HFFc6 (cell line): ENCODE results near the gene TJP3. TPM values are rescaled to one million over a fixed set of nuclear protein-coding genes. Genes with fewer than 3 reads are reported as not detected.
A peak's percentile ranks its signal among the peaks of the same experiment; 100 is the strongest.
"Not testable (repeated sequence)": the region's sequence is repeated elsewhere in the genome, so short reads cannot be mapped to it uniquely, and the experiment has no call there.

Source experiments
- DNase-seq: peaks from one replicate; pipeline ENCODE4 v3.0.0-alpha.2; 2018
- H3K27ac Mint-ChIP-seq: 2 replicates; pipeline ENCODE4 v1.8.0; 2020; ENCODE audit warnings: mild to moderate bottlenecking, mixed read lengths
- H3K27me3 Mint-ChIP-seq: 2 replicates; pipeline ENCODE4 v1.8.0; 2021; ENCODE audit warnings: mild to moderate bottlenecking, moderate library complexity, mixed read lengths; ENCODE audit not compliant: insufficient read depth
- H3K36me3 Mint-ChIP-seq: 2 replicates; pipeline ENCODE4 v1.8.0; 2021; ENCODE audit warnings: low read depth, mixed read lengths
- H3K4me1 Mint-ChIP-seq: 2 replicates; pipeline ENCODE4 v1.8.0; 2020; ENCODE audit warnings: low read depth, mixed read lengths
- H3K4me3 Mint-ChIP-seq: 2 replicates; pipeline ENCODE4 v1.8.0; 2020; ENCODE audit warnings: mild to moderate bottlenecking, moderate library complexity, mixed read lengths
- H3K9me3 Mint-ChIP-seq: 2 replicates; pipeline ENCODE4 v1.8.0; 2020; ENCODE audit warnings: mild to moderate bottlenecking, mixed read lengths
- total RNA-seq, 6 experiments: library from RNA; stranded (reverse); fragmentation: NEBNext Ultra II Directional; extraction: Animal tissue kit (Norgen Biotek cat#: 25700); gene quantifications; 2 replicates in 1 of 6; 3 replicates in 5 of 6; pipeline ENCODE4 v1.2.3, GENCODE V29; 2021
- TF ChIP-seq, protein P1 (sequence below): fragments of 200-600 bp; sonication (generic); IDR thresholded peaks from 2 replicates; pipeline ENCODE4 v1.5.0; 2021; ENCODE audit warnings: antibody characterized with exemption, mild to moderate bottlenecking

TJP3 gene
- total RNA-seq, 6 experiments from 2014 or later: not detected

DNA sequence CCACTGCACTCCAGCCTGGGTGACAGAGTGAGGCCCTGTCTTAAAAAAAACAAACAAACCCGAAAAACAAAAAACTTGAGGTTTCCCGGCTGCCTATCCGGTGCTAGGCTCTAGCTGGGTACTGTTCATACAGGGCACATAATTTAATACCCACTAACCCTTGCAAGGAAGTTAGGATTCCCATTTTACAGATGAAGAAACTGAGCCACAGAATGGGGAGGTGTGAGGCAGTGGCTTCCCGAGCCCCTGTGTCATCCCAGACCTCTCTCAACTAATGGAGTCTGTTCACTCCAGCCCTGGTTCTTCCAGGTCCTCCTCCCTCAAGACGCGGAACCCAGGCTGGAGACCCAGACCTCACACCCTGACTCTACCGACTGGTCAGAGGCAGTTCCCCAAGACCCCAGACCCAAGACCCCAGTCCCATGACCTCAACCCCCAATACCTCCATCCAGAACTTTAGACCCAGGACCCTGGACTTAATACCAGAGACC lies 52.7 kb downstream of the TJP3 start:
- Mint-ChIP-seq H3K27ac (peak overlapping the region; percentile 100), H3K9me3 (no peaks in the 10 kb centered on the region), H3K36me3 (peaks cover 6% of the 10 kb centered on the region; the same call in 1 of the 2 replicates), H3K4me1 (peaks cover 16% of the 10 kb centered on the region), H3K27me3 (peaks cover 1% of the 10 kb centered on the region; the same call in 1 of the 2 replicates), H3K4me3 (peak overlapping the region; percentile 98)
- no peak for DNase-seq
- TF ChIP-seq, protein P1, sequence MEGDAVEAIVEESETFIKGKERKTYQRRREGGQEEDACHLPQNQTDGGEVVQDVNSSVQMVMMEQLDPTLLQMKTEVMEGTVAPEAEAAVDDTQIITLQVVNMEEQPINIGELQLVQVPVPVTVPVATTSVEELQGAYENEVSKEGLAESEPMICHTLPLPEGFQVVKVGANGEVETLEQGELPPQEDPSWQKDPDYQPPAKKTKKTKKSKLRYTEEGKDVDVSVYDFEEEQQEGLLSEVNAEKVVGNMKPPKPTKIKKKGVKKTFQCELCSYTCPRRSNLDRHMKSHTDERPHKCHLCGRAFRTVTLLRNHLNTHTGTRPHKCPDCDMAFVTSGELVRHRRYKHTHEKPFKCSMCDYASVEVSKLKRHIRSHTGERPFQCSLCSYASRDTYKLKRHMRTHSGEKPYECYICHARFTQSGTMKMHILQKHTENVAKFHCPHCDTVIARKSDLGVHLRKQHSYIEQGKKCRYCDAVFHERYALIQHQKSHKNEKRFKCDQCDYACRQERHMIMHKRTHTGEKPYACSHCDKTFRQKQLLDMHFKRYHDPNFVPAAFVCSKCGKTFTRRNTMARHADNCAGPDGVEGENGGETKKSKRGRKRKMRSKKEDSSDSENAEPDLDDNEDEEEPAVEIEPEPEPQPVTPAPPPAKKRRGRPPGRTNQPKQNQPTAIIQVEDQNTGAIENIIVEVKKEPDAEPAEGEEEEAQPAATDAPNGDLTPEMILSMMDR: no peak

DNA sequence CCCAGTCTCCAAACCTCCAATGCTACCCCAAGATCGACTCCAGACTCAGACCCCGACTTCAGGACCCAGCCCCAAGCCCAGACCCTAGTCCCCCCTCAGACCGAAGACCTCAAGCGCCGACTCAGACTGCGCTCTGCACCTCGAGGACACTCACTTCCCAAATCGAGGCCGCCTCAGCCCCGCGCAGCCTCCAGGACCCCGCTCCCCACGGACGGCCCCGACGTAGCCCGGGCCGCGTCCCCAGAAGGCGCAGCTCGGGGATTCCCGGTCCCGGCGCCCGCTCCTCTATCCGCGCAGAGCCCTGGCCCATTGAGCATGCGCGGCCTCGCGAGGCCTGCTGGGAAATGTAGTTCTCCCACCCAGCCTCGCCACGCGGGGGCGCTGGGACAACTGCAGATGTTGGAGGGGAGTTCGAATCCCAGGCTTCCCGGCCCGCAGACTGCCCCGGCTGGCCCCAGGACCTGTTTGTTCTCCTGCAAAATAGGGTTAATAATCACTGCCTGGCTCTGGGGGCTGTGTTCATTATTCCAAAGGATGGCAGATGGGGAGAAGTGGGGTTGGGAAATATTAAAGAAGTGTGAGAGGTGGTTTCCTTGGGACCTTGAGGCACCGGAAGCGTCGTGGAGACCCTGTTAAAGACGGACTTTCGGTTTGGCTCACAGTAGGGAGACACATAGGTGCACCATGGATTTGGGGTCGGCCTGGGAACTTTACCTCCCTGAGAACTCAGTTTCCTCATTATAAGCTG lies 53.4 kb downstream of the TJP3 start, which contains the start of gene APBA3:
TSS of gene APBA3 (minus strand) at position 311 of the 748 bp plus-strand sequence. CDS start 1,428 bp downstream, outside the sequence.
- peaks cover 1% of the 10 kb centered on the region; the same call in 1 of the 2 replicates for H3K27me3 Mint-ChIP-seq
- DNase-seq: peak; percentile 78

DNA sequence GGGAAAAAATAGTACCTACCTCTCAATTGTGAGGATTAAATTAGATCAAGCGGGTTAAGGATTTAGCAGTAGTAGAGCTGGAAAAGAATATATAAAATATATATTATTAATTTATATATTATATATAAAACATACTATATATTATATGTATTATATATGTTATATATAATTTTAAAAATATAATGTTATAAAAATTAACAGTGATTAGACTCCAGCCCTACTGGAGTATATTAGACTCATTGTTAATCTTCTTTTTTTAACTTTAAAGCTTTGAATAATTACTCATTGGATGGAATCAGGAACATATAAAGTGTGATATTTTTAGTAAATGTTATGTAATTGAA lies 53.9 kb downstream of the TJP3 start:
- DNase-seq: no peak
- H3K4me3 Mint-ChIP-seq: peak overlapping the region; percentile 98
- peaks cover 1% of the 10 kb centered on the region; the same call in 1 of the 2 replicates for H3K27me3 Mint-ChIP-seq
- peaks cover 16% of the 10 kb centered on the region for H3K4me1 Mint-ChIP-seq
- H3K27ac Mint-ChIP-seq: peak overlapping the region; percentile 100
- H3K9me3 Mint-ChIP-seq: no peaks in the 10 kb centered on the region
- peaks cover 10% of the 10 kb centered on the region; the same call in 1 of the 2 replicates for H3K36me3 Mint-ChIP-seq
- TF ChIP-seq, protein P1: no peak

More for the DNA sequence above, 53.4 kb downstream of the TJP3 start, which contains the start of gene APBA3:
- TF ChIP-seq, protein P1: peak; percentile 87
- Mint-ChIP-seq H3K9me3 (no peaks in the 10 kb centered on the region), H3K36me3 (peaks cover 9% of the 10 kb centered on the region; the same call in 1 of the 2 replicates), H3K27ac (peak within 1 kb of the TSS; percentile 100), H3K4me3 (peak within 1 kb of the TSS; percentile 98), H3K4me1 (peaks cover 16% of the 10 kb centered on the region)

DNA sequence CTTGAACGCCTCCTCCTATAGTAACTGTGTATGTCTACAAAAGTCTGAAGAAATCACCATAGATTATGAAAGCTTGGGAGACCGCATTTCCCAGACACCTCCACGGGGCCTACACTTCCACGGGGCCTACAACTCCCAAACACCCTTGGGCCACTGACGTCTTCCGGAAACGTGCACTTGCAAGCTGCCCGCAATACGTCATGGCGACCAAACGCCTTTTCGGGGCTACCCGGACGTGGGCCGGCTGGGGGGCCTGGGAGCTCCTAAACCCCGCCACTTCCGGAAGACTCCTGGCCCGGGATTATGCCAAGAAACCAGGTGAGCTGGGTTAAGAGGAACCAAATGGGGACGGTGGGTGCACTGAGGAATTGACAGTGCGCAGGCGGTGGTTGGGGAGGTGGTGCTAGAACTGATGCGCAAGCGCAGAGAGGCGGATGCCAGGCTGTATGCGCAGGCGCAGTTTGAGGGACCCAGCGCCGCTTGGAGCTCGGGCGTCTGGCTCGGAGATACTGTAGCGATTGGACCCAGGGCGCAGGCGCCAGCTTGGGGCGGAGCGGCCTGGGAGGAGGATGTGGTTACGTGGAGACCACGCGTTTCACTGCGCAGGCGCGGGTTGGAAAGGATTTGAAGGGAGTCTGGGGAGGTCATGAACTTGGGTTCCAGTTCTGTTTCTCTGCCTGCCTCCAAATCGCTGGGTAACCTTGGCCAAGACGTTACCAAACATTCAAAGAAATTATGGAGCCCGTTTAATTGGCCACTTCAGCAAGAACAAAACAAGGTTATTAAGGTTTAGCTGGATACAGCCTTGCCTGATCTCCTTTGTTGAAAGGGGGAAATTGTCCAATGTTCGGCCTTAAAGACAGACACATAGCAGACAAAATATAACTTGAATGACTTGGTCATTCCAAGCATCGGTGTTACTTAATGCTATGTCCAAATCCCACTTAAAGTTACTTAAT lies 54.6 kb downstream of the TJP3 start, which contains the start of gene MRPL54:
TSS of gene MRPL54 (plus strand) at position 182 of the 959 bp plus-strand sequence. CDS start at position 201, 19 bp downstream.
- Mint-ChIP-seq H3K4me3 (peak within 1 kb of the TSS; percentile 98), H3K27ac (peak within 1 kb of the TSS; percentile 100), H3K4me1 (peaks cover 16% of the 10 kb centered on the region), H3K9me3 (no peaks in the 10 kb centered on the region), H3K27me3 (peaks cover 1% of the 10 kb centered on the region; the same call in 1 of the 2 replicates), H3K36me3 (peaks cover 10% of the 10 kb centered on the region; the same call in 1 of the 2 replicates)
- peak; percentile 97 for DNase-seq
- TF ChIP-seq, protein P1: no peak

DNA sequence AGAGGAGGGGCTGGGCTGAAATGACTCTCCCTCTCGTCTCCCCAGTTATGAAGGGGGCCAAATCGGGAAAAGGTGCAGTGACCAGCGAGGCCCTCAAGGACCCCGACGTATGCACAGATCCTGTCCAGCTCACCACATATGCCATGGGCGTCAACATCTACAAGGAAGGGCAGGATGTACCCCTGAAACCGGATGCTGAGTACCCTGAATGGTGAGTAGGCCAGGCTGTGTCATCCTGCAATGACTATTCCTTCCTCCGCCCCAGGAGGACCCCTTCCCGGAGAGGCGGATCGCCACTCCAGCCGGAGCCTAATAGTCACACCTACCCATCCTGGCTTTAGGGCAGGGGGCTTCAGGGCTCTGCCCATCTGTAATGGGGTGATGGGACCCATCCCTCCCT lies 56.9 kb downstream of the TJP3 start:
- Mint-ChIP-seq H3K9me3 (no peaks in the 10 kb centered on the region), H3K27me3 (peaks cover 1% of the 10 kb centered on the region; the same call in 1 of the 2 replicates), H3K4me3 (no peak overlapping the region), H3K4me1 (peaks cover 16% of the 10 kb centered on the region), H3K27ac (no peak overlapping the region), H3K36me3 (peaks cover 10% of the 10 kb centered on the region; the same call in 1 of the 2 replicates)
- TF ChIP-seq, protein P1: no peak
- no peak for DNase-seq

DNA sequence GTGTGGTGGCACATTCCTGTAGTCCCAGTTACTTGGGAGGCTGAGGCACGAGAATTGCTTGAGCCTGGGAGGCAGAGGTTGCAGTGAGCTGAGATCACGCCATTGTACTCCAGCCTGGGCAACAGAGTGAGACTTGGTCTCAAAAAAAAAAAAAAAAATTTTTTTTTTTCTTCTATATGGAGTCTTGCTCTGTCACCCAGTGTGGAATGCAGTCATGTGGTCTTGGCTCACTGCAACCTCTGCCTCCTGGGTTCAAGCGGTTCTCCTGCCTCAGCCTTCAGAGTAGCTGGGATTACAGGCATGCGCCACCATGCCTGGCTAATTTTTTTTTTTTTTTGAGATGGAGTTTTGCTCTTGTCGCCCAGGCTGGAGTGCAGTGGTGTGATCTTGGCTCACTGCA lies 57.6 kb downstream of the TJP3 start:
- not testable (repeated sequence) for H3K9me3 Mint-ChIP-seq, H3K27ac Mint-ChIP-seq, H3K36me3 Mint-ChIP-seq, DNase-seq, H3K4me3 Mint-ChIP-seq, H3K27me3 Mint-ChIP-seq
- H3K4me1 Mint-ChIP-seq: peaks cover 16% of the 10 kb centered on the region
